ENCODE results near the gene TCIRG1.
A peak's percentile ranks its signal among the peaks of the same experiment; 100 is the strongest.
"Not testable (repeated sequence)": the region's sequence is repeated elsewhere in the genome, so short reads cannot be mapped to it uniquely, and the experiment has no call there.

TCIRG1 gene

GRCh38 chr11:68038718-68039525 is at the start of gene TCIRG1:
TSS of gene TCIRG1 (plus strand) at chr11:68039025. CDS start at chr11:68041272, 2,247 bp downstream.
- peak in 29 of 51 donors; percentile 11 to 70 (median 38) for DNase-seq

GRCh38 chr11:67990546-67991346 is 48.1 kb upstream of the TCIRG1 start:
- DNase-seq: not testable (repeated sequence)

GRCh38 chr11:67991347-67992121 is 47.3 kb upstream of the TCIRG1 start:
- DNase-seq: not testable (repeated sequence)

GRCh38 chr11:67993821-67994220 is 45.0 kb upstream of the TCIRG1 start:
- DNase-seq: peak in 4 of 51 donors; percentile 1 to 33 (median 19)

GRCh38 chr11:67994387-67994786 is 44.4 kb upstream of the TCIRG1 start:
- not testable (repeated sequence) for DNase-seq

GRCh38 chr11:67995129-67995528 is 43.7 kb upstream of the TCIRG1 start:
- DNase-seq: not testable (repeated sequence)

GRCh38 chr11:67995579-67995978 is 43.2 kb upstream of the TCIRG1 start:
- not testable (repeated sequence) for DNase-seq

- no peak for DNase-seq
Measured at GRCh38 chr11:67996051-67996450, 42.8 kb upstream of the TCIRG1 start.

- DNase-seq: peak in 1 of 51 donors; percentile 16
Measured at GRCh38 chr11:67996622-67997474, 42.0 kb upstream of the TCIRG1 start.

- DNase-seq: no peak
Measured at GRCh38 chr11:67997475-67997921, 41.3 kb upstream of the TCIRG1 start.

- DNase-seq: no peak
Measured at GRCh38 chr11:67998150-67999045, 40.4 kb upstream of the TCIRG1 start.

- DNase-seq: no peak
Measured at GRCh38 chr11:67999201-67999629, 39.6 kb upstream of the TCIRG1 start.

- DNase-seq: no peak
Measured at GRCh38 chr11:67999704-68000103, 39.1 kb upstream of the TCIRG1 start.

- DNase-seq: no peak
Measured at GRCh38 chr11:68002575-68002937, 36.3 kb upstream of the TCIRG1 start.

GRCh38 chr11:68002938-68003845 is 35.6 kb upstream of the TCIRG1 start:
- DNase-seq: peak in 2 of 51 donors; percentile 25 to 26

- DNase-seq: peak in 33 of 51 donors; percentile 26 to 70 (median 51)
Measured at GRCh38 chr11:68003846-68004550, 34.8 kb upstream of the TCIRG1 start, which contains the start of gene UNC93B1. TSS of gene UNC93B1 (minus strand) at chr11:68004097. CDS start at chr11:68004043, 54 bp downstream.

GRCh38 chr11:68004551-68005335 is 34.1 kb upstream of the TCIRG1 start:
- peak in 2 of 51 donors; percentile 23 to 25 for DNase-seq
